ENCODE measurements around the gene GMCL2.

The GMCL2 gene

GRCh38 chr5:178221853-178222252, 34.7 kb upstream of the GMCL2 start:
- no peak for DNase-seq

DNA sequence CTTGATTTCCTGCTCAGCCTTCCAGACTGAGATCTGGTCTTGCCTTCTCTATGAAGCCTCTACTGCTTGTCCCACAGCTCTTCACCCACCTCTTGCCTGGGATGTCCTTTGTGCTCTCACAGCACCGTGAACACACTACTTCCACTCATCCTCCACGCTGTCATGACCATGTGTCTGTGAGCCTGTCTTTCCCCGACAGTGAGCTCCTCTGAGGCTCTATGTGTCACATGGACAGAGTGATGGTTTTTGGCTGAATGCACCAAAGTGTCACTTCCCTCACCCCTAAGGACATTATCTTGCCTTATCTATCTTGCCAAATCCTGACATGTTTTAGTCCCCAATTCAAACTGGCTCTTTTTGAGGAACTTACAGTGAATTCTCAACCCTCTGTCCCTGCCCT, 34.1 kb upstream of the GMCL2 start:
- DNase-seq = no peak

GRCh38 chr5:178218827-178219226, 31.7 kb upstream of the GMCL2 start:
- no peak for DNase-seq

- no peak for DNase-seq
Measured at GRCh38 chr5:178218237-178218776, 31.1 kb upstream of the GMCL2 start.

DNA sequence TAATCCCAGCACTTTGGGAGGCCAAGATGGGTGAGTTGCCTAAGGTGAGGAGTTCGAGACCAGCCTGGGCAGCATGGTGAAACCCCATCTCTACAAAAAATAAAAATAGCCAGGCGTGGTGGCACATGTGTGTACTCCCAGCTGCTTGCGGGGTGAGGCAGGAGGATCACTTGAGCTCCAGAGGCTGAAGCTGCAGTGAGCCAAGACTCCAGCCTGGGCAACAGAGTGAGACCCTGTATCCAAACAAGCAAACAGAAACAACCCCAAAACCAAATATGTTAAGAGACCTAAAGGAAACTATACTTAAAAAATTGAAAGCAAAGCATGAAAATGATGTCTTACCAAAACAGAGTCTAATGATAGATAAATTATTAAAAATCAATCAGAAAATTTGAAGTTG, 29.6 kb upstream of the GMCL2 start:
- no peak for DNase-seq

- DNase-seq = no peak
Measured at GRCh38 chr5:178216088-178216534, 28.9 kb upstream of the GMCL2 start.

DNA sequence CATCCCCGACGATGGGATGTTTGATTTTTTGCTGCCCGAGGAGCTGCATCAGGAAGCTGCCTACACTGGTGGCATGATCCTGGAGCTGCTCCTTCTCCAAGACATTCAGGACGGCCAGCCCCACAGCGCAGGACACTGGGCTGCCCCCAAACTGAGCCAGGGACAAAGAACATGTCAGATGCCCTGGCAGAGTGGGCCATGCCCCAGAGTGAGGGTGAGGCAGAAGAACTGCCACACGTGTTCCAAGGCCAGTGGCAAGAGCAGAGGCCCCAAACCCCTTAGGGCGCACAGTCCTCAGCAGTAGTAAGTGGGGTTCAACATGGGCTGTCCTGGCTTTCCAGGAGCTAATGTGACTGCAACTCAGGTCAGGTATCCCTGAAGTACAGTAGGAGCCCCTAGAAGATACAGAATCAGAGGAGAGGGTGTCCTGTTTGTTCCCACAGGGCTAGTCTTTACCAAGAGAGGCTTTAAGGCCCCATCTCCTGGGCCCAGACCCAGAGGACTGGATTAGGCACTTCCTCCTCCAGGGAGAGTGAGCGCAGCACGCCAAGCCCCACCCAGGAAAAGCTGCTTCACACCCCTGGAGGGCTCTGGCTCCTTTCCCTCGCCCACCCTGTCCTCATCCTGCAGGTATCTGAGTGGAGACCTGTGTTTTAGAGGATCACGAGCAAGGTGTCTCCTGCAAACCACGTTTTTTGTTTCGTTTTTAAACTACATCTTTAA, 28.3 kb upstream of the GMCL2 start:
- no peak for DNase-seq

- DNase-seq = no peak
Measured at GRCh38 chr5:178214160-178214803, 27.1 kb upstream of the GMCL2 start.

- no peak for DNase-seq
Measured at GRCh38 chr5:178213748-178214151, 26.6 kb upstream of the GMCL2 start.

- DNase-seq = no peak
Measured at GRCh38 chr5:178213003-178213461, 25.9 kb upstream of the GMCL2 start.

DNA sequence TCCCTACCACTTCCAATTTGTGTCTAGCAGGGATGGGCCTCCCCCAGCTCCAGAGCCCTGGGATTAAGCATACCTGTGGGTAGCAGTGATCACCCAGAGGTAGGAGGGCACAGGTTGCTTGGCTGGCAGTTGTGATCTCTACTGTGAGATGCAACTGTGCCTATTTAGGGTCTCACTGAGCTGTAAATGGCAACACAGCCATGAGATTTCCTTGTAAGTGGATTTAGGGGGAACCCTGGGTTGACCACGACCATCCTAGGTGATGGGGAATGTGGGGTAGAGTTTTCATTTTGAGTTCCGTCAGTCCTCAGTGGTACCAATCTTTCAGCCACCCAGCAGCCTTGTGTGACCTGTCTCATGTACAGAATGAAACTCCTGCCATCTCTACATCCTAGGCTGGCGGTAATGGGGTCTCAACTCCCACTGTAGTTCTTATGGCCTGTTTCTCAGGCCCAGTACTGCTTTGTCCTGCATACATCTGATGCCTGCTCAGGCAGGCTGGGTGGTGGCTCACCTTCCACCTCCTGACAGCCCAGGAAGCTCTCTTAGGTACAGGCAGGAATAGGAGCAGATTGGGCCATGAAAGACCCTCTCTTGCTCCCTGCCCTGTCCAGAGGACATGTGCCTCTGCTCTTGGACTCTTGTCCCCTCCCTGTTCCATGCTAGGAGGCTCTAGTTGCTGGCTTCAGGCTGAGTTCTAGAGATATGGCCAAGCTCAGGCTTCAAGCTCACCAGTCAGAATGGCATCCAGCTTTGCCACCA, 25.3 kb upstream of the GMCL2 start:
- no peak for DNase-seq

DNA sequence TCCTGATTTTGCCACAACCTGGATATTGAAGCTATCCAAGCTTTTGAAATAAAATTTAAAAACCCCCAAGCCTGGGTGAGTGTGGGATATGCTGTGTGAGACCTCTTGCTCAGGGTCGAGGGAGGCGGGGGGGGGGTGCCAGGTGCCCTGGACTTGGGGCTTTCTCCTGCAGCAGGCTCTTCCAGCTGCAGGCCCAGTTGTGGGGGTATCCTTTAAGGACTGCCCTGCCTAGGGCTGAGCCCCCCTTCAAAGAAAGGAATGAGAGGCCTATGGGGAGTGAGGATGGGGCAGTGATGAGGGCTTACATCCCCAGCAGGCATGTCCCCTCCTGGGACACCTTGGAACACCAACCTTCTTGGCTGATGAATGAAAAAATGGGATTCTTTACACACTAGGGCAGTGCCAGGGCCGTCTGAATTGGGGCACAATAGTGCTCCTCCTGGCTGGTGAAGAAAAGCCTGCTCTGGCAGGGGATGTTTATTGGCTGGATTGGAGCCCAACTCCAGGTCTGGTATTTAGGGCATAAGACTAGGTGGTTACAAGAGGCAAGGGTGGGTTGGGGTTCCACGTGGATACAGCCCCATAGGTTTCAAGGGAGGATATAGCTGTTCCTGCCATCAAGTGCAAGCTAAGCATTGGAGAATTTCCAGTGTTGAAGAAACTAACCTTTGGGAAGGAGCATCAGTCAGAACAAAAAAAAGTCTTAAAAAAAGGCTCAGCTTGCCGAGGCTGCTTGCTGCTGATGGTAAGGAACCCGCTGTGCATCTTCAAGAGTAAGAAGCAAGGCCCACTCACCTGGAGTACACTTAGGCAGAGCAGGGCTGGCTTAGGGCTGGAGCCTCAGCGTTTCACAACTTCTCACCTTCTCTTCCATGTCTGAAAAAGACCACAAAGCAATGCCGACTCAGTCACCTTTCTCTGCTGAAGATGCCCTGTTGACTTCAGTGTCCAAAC, 24.2 kb upstream of the GMCL2 start:
- no peak for DNase-seq

- no peak for DNase-seq
Measured at GRCh38 chr5:178210686-178211085, 23.5 kb upstream of the GMCL2 start.

DNA sequence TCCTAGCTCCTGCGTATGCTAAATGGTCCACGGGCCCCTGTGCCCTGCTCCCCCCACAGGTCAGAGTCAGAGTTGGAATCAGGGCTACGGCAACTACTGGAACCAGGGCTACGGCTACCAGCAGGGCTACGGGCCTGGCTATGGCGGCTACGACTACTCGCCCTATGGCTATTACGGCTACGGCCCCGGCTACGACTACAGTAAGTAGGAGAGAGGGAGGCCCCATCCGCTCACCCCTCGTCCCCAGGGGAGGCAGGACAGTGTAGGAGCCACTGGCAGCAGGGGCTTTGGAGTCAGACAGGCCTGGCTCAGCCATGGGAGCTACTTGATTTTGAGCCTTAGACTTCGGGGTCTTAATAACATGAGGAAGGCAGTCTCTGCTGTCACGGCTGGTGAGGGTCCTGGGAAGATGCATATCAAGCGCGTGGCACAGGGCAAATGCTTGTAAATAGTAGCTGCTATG, 22.9 kb upstream of the GMCL2 start:
- no peak for DNase-seq

DNA sequence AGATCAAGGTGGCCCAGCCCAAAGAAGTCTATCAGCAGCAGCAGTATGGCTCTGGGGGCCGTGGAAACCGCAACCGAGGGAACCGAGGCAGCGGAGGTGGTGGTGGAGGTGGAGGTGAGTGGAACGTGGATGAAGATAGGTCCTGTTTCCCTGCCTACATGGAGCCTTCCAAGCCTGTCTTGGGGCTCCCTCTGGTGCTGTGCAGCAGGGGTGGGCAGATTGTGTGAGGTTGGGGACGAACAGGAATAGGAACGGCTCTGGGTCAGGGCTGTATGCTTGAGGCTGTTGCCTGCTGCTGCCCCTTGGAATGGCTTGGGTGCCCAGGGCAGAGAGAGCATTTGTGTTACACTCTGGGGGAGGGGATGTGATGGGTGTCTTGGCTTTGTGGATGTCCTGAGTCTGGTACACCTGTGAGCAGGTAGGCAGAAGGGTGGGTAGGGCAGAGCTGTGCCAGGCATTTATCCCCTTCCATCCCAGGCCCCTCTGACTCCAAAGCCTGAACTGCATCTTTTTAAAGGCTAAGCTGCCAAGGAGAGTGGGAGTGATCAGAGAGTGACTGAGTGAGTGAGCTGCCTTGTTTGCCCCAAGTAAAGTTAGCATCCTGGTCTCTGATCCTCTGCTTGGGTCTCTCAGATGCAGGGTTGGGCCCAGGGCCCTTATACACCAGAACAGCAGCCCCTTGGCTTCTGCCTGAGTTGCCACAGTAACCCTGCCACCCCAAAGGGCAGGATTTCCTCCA, 22.3 kb upstream of the GMCL2 start:
- DNase-seq = no peak

DNA sequence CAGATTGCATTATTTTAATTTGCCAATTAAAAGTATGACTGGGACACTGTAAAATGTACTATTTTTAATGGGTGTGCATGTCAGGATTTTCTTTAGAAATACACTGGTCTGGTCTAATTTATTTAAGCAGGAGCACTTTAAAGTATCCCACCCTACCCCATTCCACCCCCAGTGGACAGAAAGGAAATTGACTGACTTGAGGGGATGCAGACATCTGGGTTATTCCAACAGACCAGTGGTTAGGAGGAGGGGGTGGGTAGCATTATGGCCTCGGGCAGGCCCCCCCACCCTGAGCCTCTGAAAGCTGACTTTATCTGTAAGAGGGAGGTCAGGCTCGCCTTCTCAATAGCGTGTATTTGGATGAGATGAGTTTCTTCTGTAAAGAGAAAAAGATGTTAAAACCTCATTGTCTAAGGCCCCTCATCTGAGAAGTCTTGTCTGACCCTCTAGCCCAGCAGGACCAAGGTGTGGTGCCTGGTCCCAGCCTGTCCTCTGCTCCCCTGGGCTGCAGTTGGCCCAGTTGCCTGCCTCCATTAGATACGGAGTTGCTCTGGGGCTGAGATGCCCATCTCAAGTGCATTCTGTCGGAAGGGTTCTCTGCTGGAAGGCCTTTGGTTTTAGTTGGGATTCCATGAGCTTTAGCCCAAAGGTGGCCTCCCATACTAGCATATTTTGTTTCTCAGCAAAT, 21.5 kb upstream of the GMCL2 start:
- DNase-seq = no peak

DNA sequence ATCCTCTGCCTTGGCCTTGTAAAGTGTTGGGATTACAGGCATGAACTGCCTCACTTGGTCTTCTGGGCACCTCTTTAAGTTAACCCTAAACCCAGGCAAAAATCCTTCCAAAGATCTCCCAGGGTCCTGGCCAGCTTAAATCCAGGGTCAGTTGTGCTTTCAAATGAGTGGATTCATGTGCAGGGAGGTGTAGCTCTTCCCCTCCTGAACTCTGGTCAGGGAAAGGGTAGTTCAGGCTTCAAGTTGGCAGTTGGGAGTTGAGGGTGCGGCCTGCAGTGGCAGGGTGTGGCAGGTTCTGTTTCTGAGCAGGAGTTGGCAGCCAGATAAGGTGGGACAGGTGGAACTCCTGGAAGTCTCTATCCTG, 20.7 kb upstream of the GMCL2 start:
- DNase-seq = no peak

- no peak for DNase-seq
Measured at GRCh38 chr5:178207183-178207916, 20.2 kb upstream of the GMCL2 start.

DNA sequence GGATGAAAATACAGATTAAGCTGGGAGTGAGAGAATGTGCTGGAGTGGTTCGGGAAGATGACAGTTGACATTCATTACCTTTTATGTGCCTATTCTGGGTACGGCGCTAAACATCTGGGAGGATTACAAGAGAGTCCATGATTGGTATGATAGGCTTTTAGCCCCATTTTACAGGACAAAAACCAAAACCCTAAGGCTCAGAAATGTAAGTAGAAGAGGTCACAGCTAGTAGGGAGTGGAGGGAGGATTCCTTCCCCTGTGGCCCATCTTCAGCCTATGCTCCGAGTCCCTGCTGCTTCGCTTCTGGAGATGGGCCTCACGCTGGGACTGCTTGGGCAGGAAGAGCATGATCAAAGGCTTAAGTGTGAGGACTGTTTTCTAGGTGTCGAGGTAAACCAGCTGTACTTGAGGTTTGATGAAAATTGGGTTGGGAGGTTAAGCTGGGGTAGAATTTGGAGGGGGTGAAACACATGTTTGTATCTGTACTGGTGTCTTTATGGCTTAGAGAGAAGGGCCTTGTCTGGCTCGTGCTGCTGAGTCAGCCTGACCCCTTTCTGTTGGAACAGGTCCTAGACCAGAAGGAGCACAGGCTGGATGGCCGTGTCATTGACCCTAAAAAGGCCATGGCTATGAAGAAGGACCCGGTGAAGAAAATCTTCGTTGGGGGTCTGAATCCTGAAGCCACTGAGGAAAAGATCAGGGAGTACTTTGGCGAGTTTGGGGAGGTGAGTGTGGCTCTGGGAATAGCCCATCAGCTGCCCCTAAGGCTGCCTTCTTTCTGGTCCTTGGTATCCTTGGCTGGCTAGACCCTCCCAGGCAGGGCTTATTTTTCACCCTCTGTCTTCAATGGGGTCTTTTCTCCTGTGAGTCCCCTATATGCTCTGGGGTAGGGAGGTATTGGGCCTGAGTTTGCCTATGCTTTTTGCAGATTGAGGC, 19.3 kb upstream of the GMCL2 start:
- DNase-seq = peak; percentile 26
